GM19468 (cell line): ENCODE data around the gene MYOG.

Experiments used
- ATAC-seq: cut with Tn5 transposase; IDR thresholded peaks from one replicate; pipeline ENCODE4 v1.9.1; 2021; ENCODE audit warnings: mild to moderate bottlenecking, moderate library complexity, moderate number of reproducible peaks; ENCODE audit not compliant: unreplicated experiment; ENCODE audit errors: extremely low read depth

Gene MYOG

GRCh38 chr1:203085528-203086406 is at the start of gene MYOG:
TSS of gene MYOG (minus strand) at chr1:203086012. CDS start at chr1:203085961, 51 bp downstream.
- ATAC-seq: no peak

GRCh38 chr1:203133970-203134725 is 48.3 kb upstream of the MYOG start:
- ATAC-seq: no peak

DNA sequence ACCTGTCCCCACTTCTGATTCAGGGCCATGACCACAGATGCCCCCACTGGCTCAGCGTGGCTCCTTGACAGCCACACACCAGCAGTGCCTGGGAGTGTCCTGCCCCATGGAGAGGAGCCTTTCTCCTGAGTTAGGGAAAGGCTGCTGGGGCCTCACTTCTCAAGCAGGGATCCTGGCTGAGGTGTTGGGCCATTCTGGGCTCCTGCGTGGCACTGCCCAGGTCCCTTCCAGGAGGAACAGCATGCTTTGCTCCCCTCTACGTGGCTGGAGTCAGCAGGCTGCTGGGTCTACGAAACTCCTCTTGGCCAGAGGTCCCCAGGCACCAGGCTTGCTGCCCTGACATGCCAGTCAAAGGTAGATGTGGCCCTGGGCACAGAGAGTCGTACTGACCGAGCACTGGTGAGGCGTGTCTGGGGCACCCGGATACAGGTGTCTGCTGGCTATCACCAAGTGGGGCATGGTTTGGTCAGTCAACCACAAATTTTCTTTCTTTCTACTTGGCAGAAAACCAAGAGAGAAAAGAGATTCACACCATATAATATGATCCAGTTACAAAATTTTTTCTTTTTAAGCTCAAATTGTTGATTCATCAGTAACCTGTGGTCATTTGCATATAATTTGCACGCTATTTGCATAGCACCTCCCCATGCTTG is 45.9 kb upstream of the MYOG start:
- no peak for ATAC-seq

- no peak for ATAC-seq
These were observed 44.7 kb upstream of the MYOG start for GRCh38 chr1:203130358-203130985.

DNA sequence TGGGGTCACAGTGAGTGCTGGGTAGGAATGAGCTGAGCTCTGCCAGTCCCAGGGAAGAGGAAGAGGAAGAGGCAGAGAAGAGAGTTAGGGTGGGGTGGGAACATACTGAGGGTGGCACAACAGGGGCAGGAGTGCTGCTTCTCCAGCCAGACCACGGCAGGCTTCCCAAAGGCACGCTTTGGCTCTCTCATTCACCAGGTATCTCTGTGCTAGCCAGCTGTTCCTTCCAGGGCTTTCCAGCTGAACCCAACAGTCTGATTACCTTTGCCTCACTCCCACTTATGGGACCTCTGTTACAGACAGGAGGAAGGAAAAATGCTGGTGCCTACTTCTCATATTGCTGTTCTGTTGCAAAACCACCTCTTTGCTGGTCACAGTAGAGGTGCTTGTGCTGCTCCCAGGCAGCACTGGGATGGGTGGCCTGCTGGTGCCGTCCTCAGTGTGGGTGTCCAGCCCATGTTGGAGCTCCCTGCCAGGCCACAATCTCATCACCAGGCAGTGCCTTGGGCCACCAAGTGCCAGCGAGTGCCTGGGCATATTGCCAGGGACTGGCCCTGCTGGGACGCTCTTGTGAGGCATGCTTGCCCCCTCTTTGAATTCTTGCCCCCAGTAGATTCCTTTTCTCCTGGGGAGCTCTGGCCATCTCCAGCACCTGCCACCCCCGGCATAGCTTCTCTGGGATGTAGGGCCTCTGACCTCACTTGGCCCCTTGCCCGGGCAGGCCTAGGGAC is 43.9 kb upstream of the MYOG start:
- no peak for ATAC-seq

GRCh38 chr1:203128716-203129500 is 43.1 kb upstream of the MYOG start:
- no peak for ATAC-seq

GRCh38 chr1:203128431-203128715 is 42.6 kb upstream of the MYOG start:
- no peak for ATAC-seq

DNA sequence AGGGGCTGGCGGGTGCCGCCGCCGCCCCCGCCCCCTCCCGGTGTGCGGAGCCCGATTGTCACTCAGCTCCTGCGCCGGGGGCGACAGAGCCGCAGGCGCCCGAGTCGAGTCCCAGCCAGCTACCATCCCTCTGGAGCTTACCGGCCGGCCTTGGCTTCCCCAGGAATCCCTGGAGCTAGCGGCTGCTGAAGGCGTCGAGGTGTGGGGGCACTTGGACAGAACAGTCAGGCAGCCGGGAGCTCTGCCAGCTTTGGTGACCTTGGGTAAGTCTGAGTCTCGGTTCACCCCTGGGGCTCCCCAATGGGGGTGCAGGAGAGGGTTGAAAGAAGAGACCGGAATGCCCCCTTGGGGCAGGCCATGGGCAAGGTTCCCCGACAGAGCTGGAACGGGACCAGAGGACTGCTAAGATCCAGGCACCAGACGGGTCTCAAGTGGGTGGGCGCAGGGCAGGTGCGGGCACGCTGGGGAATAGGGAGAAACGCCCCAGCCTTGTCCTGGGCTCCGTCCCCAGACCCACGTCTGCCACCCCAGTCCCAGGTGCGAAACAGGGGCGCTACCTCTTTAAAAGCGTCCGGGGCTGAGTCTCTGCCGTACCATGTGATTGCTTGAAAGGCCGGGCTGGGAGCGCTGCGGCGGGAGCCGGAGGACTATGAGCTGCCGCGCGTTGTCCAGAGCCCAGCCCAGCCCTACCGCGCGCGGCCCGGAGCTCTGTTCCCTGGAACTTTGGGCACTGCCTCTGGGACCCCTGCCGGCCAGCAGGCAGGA is 42.0 kb upstream of the MYOG start, which contains the start of gene ADORA1:
ADORA1 (plus strand) TSS at position 61 of the 765 bp plus-strand sequence. CDS start 1,116 bp downstream, outside the sequence.
- ATAC-seq: no peak

DNA sequence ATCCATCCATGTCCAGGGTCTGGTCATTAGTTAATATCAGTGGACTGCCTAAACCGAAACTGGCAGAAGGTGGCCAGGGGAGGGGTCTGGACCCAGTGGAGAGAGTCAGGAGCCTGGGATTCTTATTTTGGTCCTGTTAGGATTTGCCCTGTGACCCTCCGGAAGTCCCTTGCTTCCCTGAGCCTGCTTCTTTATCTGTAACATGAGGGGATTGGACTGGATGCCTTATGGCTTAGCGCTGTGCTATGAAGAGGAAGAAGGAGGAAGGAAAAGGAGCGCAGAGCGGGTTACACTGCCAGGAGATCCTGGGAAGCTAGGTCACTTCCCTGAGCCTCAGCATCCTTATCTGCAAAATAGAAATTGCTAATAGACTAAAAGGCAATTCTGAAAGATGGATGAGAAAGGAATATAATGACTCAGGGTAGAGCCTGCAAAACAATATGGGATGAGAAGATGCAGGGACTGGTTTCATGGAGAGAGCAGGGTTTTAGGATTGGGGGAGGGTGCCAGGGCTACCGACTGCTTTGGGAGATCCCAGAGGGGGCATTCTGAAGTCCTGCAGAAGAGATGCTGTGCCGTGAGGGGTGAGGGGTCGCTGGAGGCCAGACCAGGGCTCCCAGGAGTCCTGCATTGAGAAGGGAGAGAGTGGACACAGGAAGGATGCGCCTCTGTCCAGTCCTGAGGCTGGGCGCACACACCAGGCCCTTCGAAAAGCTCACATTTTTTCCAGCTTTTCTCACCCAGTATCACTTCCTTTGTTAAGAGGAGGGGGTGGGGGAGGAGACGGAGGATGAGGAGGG is 41.3 kb upstream of the MYOG start:
- ATAC-seq: no peak

- no peak for ATAC-seq
These were observed 40.5 kb upstream of the MYOG start for GRCh38 chr1:203126151-203126865.

DNA sequence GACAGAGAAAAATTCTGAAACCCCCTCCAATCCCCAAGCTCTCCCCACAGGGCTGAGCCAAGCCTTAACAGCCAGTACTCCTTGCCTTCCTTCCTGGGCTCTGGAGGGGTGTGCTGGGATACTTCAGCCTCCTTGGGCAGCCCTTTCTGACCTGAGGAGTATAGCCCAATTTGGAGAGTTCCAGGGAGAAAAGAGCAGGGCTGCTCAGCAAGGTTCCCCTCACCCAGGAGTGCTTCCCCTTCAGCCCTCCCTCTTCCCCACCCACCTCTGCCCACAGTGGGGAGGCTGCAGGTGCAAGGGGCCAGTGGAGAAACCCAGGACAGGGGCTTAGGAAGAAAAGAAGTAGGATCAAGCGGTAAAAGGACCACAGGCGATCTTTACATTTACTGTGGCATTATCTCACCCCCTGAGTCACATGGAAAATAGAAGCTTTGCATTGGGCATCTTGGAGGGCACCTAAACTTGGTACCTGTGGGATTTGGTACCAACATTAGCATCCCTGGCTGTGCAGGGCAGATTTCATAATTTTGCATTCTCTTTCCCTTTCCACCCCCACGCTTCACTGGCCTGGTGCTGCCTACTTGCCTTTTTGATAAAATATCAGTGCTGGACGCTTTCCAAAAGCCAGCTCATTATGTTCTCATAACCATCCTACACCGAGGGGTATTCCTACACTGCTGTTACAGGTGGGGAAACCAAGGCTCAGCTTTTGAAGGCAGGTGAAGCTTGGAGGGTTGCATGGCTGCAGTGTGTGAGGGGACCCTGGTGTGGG is 38.9 kb upstream of the MYOG start:
- no peak for ATAC-seq

DNA sequence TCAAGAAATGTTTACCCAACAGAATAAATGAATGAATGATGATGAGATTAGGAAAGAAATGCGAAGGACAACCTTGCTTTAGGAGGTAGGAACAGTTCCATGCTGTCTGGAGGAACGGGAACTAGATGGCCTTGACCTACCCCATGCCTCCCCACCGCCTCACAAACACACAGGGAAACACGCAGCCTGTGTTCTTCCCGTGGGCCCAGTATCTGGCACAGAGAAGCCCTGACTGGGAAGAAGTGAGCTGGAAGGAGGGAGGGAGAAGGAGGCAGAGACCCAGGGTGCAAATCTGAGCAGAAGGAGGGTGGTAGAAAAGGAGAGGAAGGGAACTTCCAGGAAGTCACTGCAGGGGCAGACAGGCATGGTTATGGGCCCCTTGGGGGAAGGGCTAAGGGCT is 38.2 kb upstream of the MYOG start:
- no peak for ATAC-seq

GRCh38 chr1:203122159-203122558 is 36.3 kb upstream of the MYOG start:
- no peak for ATAC-seq

DNA sequence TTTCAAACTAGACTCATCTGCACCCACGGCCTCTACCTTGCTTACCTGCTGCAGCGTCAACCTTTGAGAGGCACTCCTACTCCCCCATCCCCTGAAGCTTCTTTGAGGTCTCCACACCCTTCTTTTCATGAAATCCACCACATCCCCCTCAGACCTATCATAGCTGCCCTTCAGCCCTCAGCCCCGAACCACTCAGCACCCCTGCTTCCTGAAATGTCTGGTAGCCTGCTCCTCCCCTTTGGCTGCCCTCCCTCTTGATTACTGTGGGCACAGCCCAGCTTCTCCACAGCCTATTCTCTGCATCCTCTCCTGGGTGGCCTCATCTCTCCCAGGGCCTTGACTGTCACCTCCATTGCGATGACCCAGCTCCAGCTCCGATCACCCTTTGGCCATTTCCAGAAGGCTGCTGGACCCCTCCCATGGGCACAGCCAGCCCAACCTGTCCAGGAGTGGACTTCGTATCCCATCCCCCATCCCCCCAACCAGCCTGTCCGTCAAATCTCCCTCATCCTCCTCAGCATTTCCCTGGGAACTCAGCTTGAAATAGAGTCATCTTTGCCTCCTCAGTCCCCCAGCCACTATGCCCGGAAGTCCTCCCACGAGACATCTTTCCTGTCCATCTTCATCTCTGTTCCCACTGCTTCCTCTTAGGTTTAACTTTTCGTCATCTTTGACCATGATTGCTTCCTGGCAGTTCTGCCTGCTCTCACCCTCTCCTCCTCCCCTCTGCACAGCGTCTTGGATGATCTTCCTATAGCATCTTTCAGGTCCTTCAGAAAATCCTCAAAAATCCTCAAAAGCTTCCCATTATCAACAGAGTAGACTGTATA is 35.6 kb upstream of the MYOG start:
- no peak for ATAC-seq
